Measurements from ENCODE around the gene ARL10. TPM values are rescaled to one million over a fixed set of nuclear protein-coding genes. Genes with fewer than 3 reads are reported as not detected.

Gene ARL10
- polyA plus RNA-seq, 1 donor (not counting 4 experiments of a cell fraction or from before 2014, with no cell fraction given) = 1.6 TPM

- peaks cover 18% of the 10 kb centered on the region for H3K4me1 ChIP-seq (ENCODE audit: control insufficient read depth, extremely low read depth, insufficient read depth, low read length)
Observed at GRCh38 chr5:176384991-176385390, 19.7 kb downstream of the ARL10 start.

GRCh38 chr5:176386491-176386890, 21.2 kb downstream of the ARL10 start:
- H2AFZ ChIP-seq (ENCODE audit: control insufficient read depth, low read length) = no peak overlapping the region
- H3K4me3 ChIP-seq (ENCODE audit: control insufficient read depth in 2 of 3, extremely low read depth in 1 of 3, insufficient read depth in 2 of 3, low read depth in 1 of 3, low read length in 3 of 3) = peak overlapping the region in 2 of 3 experiments; percentile 88 to 91
- DNase-seq (ENCODE audit: low read depth, low spot score) (no peak), FAIRE-seq (no peak)
- H3K4me2 ChIP-seq (ENCODE audit: control insufficient read depth, extremely low read depth, insufficient read depth, low read depth, low read length) = peak overlapping the region; percentile 93
- H3K36me3 ChIP-seq (ENCODE audit: control insufficient read depth in 2 of 2, extremely low read depth in 1 of 2, insufficient read depth in 2 of 2, low read length in 2 of 2) = peaks cover 48 to 67% of the 10 kb centered on the region in 2 experiments
- dilution Hi-C loops (cut with MboI; ENCODE audit: extremely low pct_ligation_motif_present, low sequenced_read_pairs) = no loop called here
- H3K9me3 ChIP-seq (ENCODE audit: control insufficient read depth, low read depth, low read length) = no peaks in the 10 kb centered on the region
- H3K9ac ChIP-seq (ENCODE audit: control insufficient read depth, extremely low read depth, insufficient read depth, low read length) = peak overlapping the region; percentile 25
- H3K79me2 ChIP-seq (ENCODE audit: control insufficient read depth, insufficient read depth, low read length) = peaks cover 38% of the 10 kb centered on the region
- peaks cover 6% of the 10 kb centered on the region for H4K20me1 ChIP-seq (ENCODE audit: control insufficient read depth, extremely low read depth, insufficient read depth, low read length)
- TF ChIP-seq, protein P1, sequence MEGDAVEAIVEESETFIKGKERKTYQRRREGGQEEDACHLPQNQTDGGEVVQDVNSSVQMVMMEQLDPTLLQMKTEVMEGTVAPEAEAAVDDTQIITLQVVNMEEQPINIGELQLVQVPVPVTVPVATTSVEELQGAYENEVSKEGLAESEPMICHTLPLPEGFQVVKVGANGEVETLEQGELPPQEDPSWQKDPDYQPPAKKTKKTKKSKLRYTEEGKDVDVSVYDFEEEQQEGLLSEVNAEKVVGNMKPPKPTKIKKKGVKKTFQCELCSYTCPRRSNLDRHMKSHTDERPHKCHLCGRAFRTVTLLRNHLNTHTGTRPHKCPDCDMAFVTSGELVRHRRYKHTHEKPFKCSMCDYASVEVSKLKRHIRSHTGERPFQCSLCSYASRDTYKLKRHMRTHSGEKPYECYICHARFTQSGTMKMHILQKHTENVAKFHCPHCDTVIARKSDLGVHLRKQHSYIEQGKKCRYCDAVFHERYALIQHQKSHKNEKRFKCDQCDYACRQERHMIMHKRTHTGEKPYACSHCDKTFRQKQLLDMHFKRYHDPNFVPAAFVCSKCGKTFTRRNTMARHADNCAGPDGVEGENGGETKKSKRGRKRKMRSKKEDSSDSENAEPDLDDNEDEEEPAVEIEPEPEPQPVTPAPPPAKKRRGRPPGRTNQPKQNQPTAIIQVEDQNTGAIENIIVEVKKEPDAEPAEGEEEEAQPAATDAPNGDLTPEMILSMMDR (optimal IDR thresholded peaks at IDR 0.05 in 1 of 3, IDR thresholded peaks at IDR 0.05 in 1 of 3, conservative IDR thresholded peaks at IDR 0.05 in 1 of 3; ENCODE audit: extremely low read depth in 1 of 3, insufficient read depth in 2 of 3, low read length in 3 of 3) = no peak
- no peak for TF ChIP-seq EZH2 (IDR thresholded peaks at IDR 0.05; ENCODE audit: low read length)
- no peaks in the 10 kb centered on the region for H3K27me3 ChIP-seq (ENCODE audit: control insufficient read depth, extremely low read depth, insufficient read depth, low read length)
- H3K4me1 ChIP-seq (ENCODE audit: control insufficient read depth, extremely low read depth, insufficient read depth, low read length) = peaks cover 18% of the 10 kb centered on the region
- no peaks in the 10 kb centered on the region for H3K9me1 ChIP-seq (ENCODE audit: control insufficient read depth, extremely low read depth, insufficient read depth, low read length)
- H3K27ac ChIP-seq (ENCODE audit: control insufficient read depth, insufficient read depth, low read length) = no peak overlapping the region

More at GRCh38 chr5:176384991-176385390, 19.7 kb downstream of the ARL10 start:
- FAIRE-seq (no peak), DNase-seq (ENCODE audit: low read depth, low spot score) (no peak)
- Histone ChIP-seq H3K4me2 (ENCODE audit: control insufficient read depth, extremely low read depth, insufficient read depth, low read depth, low read length) (no peak overlapping the region), H3K27me3 (ENCODE audit: control insufficient read depth, extremely low read depth, insufficient read depth, low read length) (no peaks in the 10 kb centered on the region), H3K9me1 (ENCODE audit: control insufficient read depth, extremely low read depth, insufficient read depth, low read length) (no peaks in the 10 kb centered on the region), H4K20me1 (ENCODE audit: control insufficient read depth, extremely low read depth, insufficient read depth, low read length) (peaks cover 6% of the 10 kb centered on the region), H3K9me3 (ENCODE audit: control insufficient read depth, low read depth, low read length) (no peaks in the 10 kb centered on the region), H3K27ac (ENCODE audit: control insufficient read depth, insufficient read depth, low read length) (no peak overlapping the region), H2AFZ (ENCODE audit: control insufficient read depth, low read length) (no peak overlapping the region), H3K79me2 (ENCODE audit: control insufficient read depth, insufficient read depth, low read length) (peaks cover 35% of the 10 kb centered on the region), H3K36me3 (ENCODE audit: control insufficient read depth in 2 of 2, extremely low read depth in 1 of 2, insufficient read depth in 2 of 2, low read length in 2 of 2) (peaks cover 41 to 54% of the 10 kb centered on the region in 2 experiments), H3K9ac (ENCODE audit: control insufficient read depth, extremely low read depth, insufficient read depth, low read length) (no peak overlapping the region), H3K4me3 (ENCODE audit: control insufficient read depth in 2 of 3, extremely low read depth in 1 of 3, insufficient read depth in 2 of 3, low read depth in 1 of 3, low read length in 3 of 3) (no peak overlapping the region)
- dilution Hi-C loops (cut with MboI; ENCODE audit: extremely low pct_ligation_motif_present, low sequenced_read_pairs) = no loop called here
- TF ChIP-seq EZH2 (IDR thresholded peaks at IDR 0.05; ENCODE audit: low read length) = no peak
- TF ChIP-seq, protein P1 (optimal IDR thresholded peaks at IDR 0.05 in 1 of 3, IDR thresholded peaks at IDR 0.05 in 1 of 3, conservative IDR thresholded peaks at IDR 0.05 in 1 of 3; ENCODE audit: extremely low read depth in 1 of 3, insufficient read depth in 2 of 3, low read length in 3 of 3) = no peak

Data from keratinocyte (primary cell).